ENCODE data around the gene SGCD. TPM values are rescaled to one million over a fixed set of nuclear protein-coding genes. Genes with fewer than 3 reads are reported as not detected.

SGCD gene
- polyA plus RNA-seq, 1 donor (not counting 4 experiments of a cell fraction or from before 2014, with no cell fraction given) = not detected

- no peaks in the 10 kb centered on the region for H3K9me1 ChIP-seq (ENCODE audit: control insufficient read depth, extremely low read depth, insufficient read depth, low read length)
- no peak for FAIRE-seq
- H3K27ac ChIP-seq (ENCODE audit: control insufficient read depth, insufficient read depth, low read length) = no peak overlapping the region
- H3K4me2 ChIP-seq (ENCODE audit: control insufficient read depth, extremely low read depth, insufficient read depth, low read depth, low read length) = no peak overlapping the region
- H3K9me3 ChIP-seq (ENCODE audit: control insufficient read depth, low read depth, low read length) = peaks cover 2% of the 10 kb centered on the region
- no peak for TF ChIP-seq CTCF (optimal IDR thresholded peaks at IDR 0.05 in 1 of 3, IDR thresholded peaks at IDR 0.05 in 1 of 3, conservative IDR thresholded peaks at IDR 0.05 in 1 of 3; ENCODE audit: extremely low read depth in 1 of 3, insufficient read depth in 2 of 3, low read length in 3 of 3)
- no peak for TF ChIP-seq EZH2 (IDR thresholded peaks at IDR 0.05; ENCODE audit: low read length)
- no peak overlapping the region for H2AFZ ChIP-seq (ENCODE audit: control insufficient read depth, low read length)
- H4K20me1 ChIP-seq (ENCODE audit: control insufficient read depth, extremely low read depth, insufficient read depth, low read length) = no peaks in the 10 kb centered on the region
- no peaks in the 10 kb centered on the region for H3K27me3 ChIP-seq (ENCODE audit: control insufficient read depth, extremely low read depth, insufficient read depth, low read length)
- no peaks in the 10 kb centered on the region for H3K4me1 ChIP-seq (ENCODE audit: control insufficient read depth, extremely low read depth, insufficient read depth, low read length)
- H3K9ac ChIP-seq (ENCODE audit: control insufficient read depth, extremely low read depth, insufficient read depth, low read length) = no peak overlapping the region
- H3K36me3 ChIP-seq (ENCODE audit: control insufficient read depth in 2 of 2, extremely low read depth in 1 of 2, insufficient read depth in 2 of 2, low read length in 2 of 2) = no peaks in the 10 kb centered on the region
- H3K4me3 ChIP-seq (ENCODE audit: control insufficient read depth in 2 of 3, extremely low read depth in 1 of 3, insufficient read depth in 2 of 3, low read depth in 1 of 3, low read length in 3 of 3) = no peak overlapping the region
- DNase-seq (ENCODE audit: low read depth, low spot score) = no peak
- dilution Hi-C loops (cut with MboI; ENCODE audit: extremely low pct_ligation_motif_present, low sequenced_read_pairs) = no loop called here
- H3K79me2 ChIP-seq (ENCODE audit: control insufficient read depth, insufficient read depth, low read length) = no peaks in the 10 kb centered on the region
Observed at GRCh38 chr5:156699147-156699546, 372.2 kb downstream of the SGCD start.

- H3K4me1 ChIP-seq (ENCODE audit: control insufficient read depth, extremely low read depth, insufficient read depth, low read length) = no peaks in the 10 kb centered on the region
- H2AFZ ChIP-seq (ENCODE audit: control insufficient read depth, low read length) = no peak overlapping the region
- no peak overlapping the region for H3K4me2 ChIP-seq (ENCODE audit: control insufficient read depth, extremely low read depth, insufficient read depth, low read depth, low read length)
- H3K79me2 ChIP-seq (ENCODE audit: control insufficient read depth, insufficient read depth, low read length) = no peaks in the 10 kb centered on the region
- no peaks in the 10 kb centered on the region for H3K36me3 ChIP-seq (ENCODE audit: control insufficient read depth in 2 of 2, extremely low read depth in 1 of 2, insufficient read depth in 2 of 2, low read length in 2 of 2)
- H3K9me3 ChIP-seq (ENCODE audit: control insufficient read depth, low read depth, low read length) = peaks cover 2% of the 10 kb centered on the region
- no peak for FAIRE-seq
- no peak overlapping the region for H3K27ac ChIP-seq (ENCODE audit: control insufficient read depth, insufficient read depth, low read length)
- no peaks in the 10 kb centered on the region for H4K20me1 ChIP-seq (ENCODE audit: control insufficient read depth, extremely low read depth, insufficient read depth, low read length)
- H3K4me3 ChIP-seq (ENCODE audit: control insufficient read depth in 2 of 3, extremely low read depth in 1 of 3, insufficient read depth in 2 of 3, low read depth in 1 of 3, low read length in 3 of 3) = no peak overlapping the region
- no peaks in the 10 kb centered on the region for H3K27me3 ChIP-seq (ENCODE audit: control insufficient read depth, extremely low read depth, insufficient read depth, low read length)
- no peaks in the 10 kb centered on the region for H3K9me1 ChIP-seq (ENCODE audit: control insufficient read depth, extremely low read depth, insufficient read depth, low read length)
- dilution Hi-C loops (cut with MboI; ENCODE audit: extremely low pct_ligation_motif_present, low sequenced_read_pairs) = no loop called here
- no peak for DNase-seq (ENCODE audit: low read depth, low spot score)
- no peak overlapping the region for H3K9ac ChIP-seq (ENCODE audit: control insufficient read depth, extremely low read depth, insufficient read depth, low read length)
- TF ChIP-seq CTCF (optimal IDR thresholded peaks at IDR 0.05 in 1 of 3, IDR thresholded peaks at IDR 0.05 in 1 of 3, conservative IDR thresholded peaks at IDR 0.05 in 1 of 3; ENCODE audit: extremely low read depth in 1 of 3, insufficient read depth in 2 of 3, low read length in 3 of 3) (no peak), EZH2 (IDR thresholded peaks at IDR 0.05; ENCODE audit: low read length) (no peak)
Observed at GRCh38 chr5:156704139-156704538, 377.2 kb downstream of the SGCD start.
